ENCODE data around the gene MFSD8. TPM values are rescaled to one million over a fixed set of nuclear protein-coding genes. Genes with fewer than 3 reads are reported as not detected.
"Not testable (repeated sequence)": the region's sequence is repeated elsewhere in the genome, so short reads cannot be mapped to it uniquely, and the experiment has no call there.

MFSD8 gene
- total and polyA plus RNA-seq, 12 donors = 2.6 to 74.6 (median 20.8) TPM

- intact Hi-C loops (cut with DNase I) = loop anchor here in 1 of 2 donors (10.0 kb wide), 2 partner anchors 86 to 94 kb away; no protein-coding TSS in a partner anchor
- Histone ChIP-seq H3K4me1 (replicated peaks in 1 of 2) (peaks cover 6 to 31% of the 10 kb centered on the region in 2 donors), H3K27ac (peak overlapping the region in 1 of 5 donors; percentile 37), H3K4me3 (no peak overlapping the region), H3K36me3 (replicated peaks in 1 of 2) (no peaks in the 10 kb centered on the region), H3K9me3 (replicated peaks in 1 of 3) (no peaks in the 10 kb centered on the region), H3K27me3 (no peaks in the 10 kb centered on the region)
- no peak for DNase-seq
- TF ChIP-seq CTCF (IDR thresholded peaks at IDR 0.05) = no peak
- TF ChIP-seq POLR2A (IDR thresholded peaks at IDR 0.05) = no peak
- WGBS, 4 donors = 39 to 43% (median 39%) methylated on average over 2 of the region's 2 CpGs
Measured at GRCh38 chr4:127968586-127968985, 3.6 kb upstream of the MFSD8 start.

- Histone ChIP-seq H3K9me3 (replicated peaks in 1 of 3) (no peaks in the 10 kb centered on the region), H3K27ac (no peak overlapping the region), H3K4me3 (no peak overlapping the region), H3K4me1 (replicated peaks in 1 of 2) (peaks cover 6 to 31% of the 10 kb centered on the region in 2 donors), H3K27me3 (no peaks in the 10 kb centered on the region), H3K36me3 (replicated peaks in 1 of 2) (no peaks in the 10 kb centered on the region)
- TF ChIP-seq POLR2A (IDR thresholded peaks at IDR 0.05) (no peak), CTCF (IDR thresholded peaks at IDR 0.05) (no peak)
- intact Hi-C loops (cut with DNase I) = loop anchor here in 1 of 2 donors (10.0 kb wide), 2 partner anchors 88 to 92 kb away; no protein-coding TSS in a partner anchor
- DNase-seq = no peak
- WGBS, 4 donors = 88 to 100% (median 95%) methylated on average over 1 of the region's 1 CpG
Measured at GRCh38 chr4:127967141-127967775, 2.3 kb upstream of the MFSD8 start.

DNA sequence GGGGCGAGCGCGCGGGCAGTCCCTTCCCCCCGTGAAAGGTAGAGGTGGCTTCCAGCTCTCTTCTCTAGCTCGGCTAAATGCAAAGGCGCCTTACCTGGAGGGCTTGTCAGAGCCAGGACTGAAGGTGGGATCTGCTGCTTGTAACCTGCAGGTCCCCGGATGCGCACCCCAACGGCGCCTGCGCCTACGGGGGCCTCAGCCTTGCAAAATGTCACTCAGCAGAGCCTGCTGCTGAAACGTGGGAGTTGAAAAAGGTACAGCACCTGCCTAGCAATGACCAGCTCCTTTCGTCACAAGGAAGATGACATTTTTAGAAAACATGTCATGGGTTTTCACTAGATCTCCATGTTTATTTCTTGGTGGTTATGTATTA lies 816 bp upstream of the MFSD8 start:
- 0 to 1% (median 1%) methylated on average over 4 to 15 of the region's 15 CpGs for WGBS, 4 donors
- intact Hi-C loops (cut with DNase I) = loop anchor here in 1 of 2 donors (10.0 kb wide), 2 partner anchors 89 to 91 kb away; no protein-coding TSS in a partner anchor
- peaks cover 6 to 31% of the 10 kb centered on the region in 2 donors for H3K4me1 ChIP-seq (replicated peaks in 1 of 2)
- no peak for TF ChIP-seq POLR2A (IDR thresholded peaks at IDR 0.05)
- TF ChIP-seq CTCF (IDR thresholded peaks at IDR 0.05) = no peak
- no peaks in the 10 kb centered on the region for H3K27me3 ChIP-seq
- DNase-seq = peak; percentile 36 to 83 (median 52)
- peak overlapping the region; percentile 79 to 91 (median 88) for H3K4me3 ChIP-seq
- no peaks in the 10 kb centered on the region for H3K36me3 ChIP-seq (replicated peaks in 1 of 2)
- no peaks in the 10 kb centered on the region for H3K9me3 ChIP-seq (replicated peaks in 1 of 3)
- peak overlapping the region; percentile 70 to 98 (median 97) for H3K27ac ChIP-seq

DNA sequence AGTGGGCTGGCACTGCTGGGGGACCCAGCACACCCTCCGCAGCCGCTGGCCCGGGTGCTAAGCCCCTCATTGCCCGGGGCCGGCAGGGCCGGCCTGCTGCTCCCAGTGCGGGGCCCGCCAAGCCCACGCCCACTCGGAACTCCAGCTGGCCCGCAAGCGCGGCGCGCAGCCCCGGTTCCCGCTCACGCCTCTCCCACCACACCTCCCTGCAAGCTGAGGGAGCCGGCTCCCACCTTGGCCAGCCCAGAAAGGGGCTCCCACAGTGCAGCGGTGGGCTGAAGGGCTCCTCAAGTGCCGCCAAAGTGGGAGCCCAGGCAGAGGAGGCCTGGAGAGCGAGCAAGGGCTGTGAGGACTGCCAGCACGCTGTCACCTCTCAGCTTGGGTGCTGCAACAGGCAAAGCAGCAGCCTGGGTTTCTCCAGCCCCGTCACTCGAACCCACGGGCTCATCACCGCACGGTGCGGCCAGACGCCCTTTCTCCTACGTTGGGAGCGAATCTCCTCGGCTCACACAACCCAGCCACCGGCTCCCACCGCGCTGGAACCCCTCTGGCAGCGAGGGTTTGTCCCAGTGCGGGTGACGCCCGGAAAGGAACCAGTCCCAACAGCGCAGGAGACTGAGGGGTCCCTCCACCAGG lies 429 bp downstream of the MFSD8 start:
- WGBS, 4 donors = 0 to 3% (median 1%) methylated on average over 6 to 41 of the region's 41 CpGs
- peak in 2 of 7 donors; percentile 21 to 53 for DNase-seq
- H3K27ac ChIP-seq = peak overlapping the region; percentile 64 to 98 (median 97)

DNA sequence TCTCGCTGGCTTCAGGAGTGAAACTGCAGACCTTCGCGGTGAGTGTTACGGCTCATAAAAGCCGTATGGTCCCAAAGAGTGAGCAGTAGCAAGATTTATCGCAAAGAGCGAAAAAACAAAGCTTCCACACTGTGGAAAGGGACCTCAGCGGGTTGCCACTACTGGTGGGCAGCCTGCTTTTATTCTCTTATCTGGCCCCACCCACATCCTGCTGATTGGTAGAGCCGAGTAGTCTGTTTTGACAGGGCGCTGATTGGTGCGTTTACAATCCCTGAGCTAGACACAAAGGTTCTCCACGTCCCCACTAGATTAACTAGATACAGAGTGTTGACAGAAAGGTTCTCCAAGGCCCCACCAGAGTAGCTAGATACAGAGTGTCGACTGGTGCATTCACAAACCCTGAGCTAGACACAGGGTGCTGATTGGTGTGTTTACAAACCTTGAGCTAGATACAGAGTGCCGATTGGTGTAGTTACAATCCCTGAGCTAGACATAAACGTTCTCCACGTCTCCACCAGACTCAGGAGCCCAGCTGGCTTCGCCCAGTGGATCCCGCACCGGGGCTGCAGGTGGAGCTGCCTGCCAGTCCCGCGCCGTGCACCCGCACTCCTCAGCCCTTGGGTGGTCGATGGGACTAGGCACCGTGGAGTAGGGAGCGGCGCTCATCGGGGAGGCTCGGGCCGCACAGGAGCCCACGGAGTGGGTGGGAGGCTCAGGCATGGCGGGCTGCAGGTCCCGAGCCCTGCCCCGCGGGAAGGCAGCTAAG lies 1.2 kb downstream of the MFSD8 start:
- Histone ChIP-seq H3K4me1 (replicated peaks in 1 of 2) (peaks cover 6 to 26% of the 10 kb centered on the region in 2 donors), H3K4me3 (peak overlapping the region in 2 of 4 donors; percentile 87 to 91), H3K27ac (peak overlapping the region in 4 of 5 donors; percentile 87 to 98 (median 98))
- not testable (repeated sequence) for H3K9me3 ChIP-seq (replicated peaks in 1 of 3); H3K36me3 ChIP-seq (replicated peaks in 1 of 2); H3K27me3 ChIP-seq; DNase-seq
- 53 to 84% (median 67%) methylated on average over 14 to 33 of the region's 35 CpGs for WGBS, 4 donors
- intact Hi-C loops (cut with DNase I) = loop anchor here in 1 of 2 donors (10.0 kb wide), 2 partner anchors 89 to 91 kb away; no protein-coding TSS in a partner anchor

More for the DNA sequence above, 429 bp downstream of the MFSD8 start:
- intact Hi-C loops (cut with DNase I) = loop anchor here in 1 of 2 donors (10.0 kb wide), 2 partner anchors 90 kb away; no protein-coding TSS in a partner anchor
- Histone ChIP-seq H3K4me1 (replicated peaks in 1 of 2) (peaks cover 6 to 31% of the 10 kb centered on the region in 2 donors), H3K4me3 (peak overlapping the region; percentile 85 to 91 (median 88))
- H3K36me3 ChIP-seq (replicated peaks in 1 of 2); H3K27me3 ChIP-seq; H3K9me3 ChIP-seq (replicated peaks in 1 of 3): not testable (repeated sequence)

Measured in adrenal gland (tissue), 12 donors.